GM12891 (cell line): ENCODE results near the gene ADD1.

Experiments used
- POLR2A ChIP-seq: IDR thresholded peaks from 2 replicates; pipeline ENCODE4 v1.6.1; 2011; ENCODE audit warnings: low read depth, low read length, control low read depth
- POLR2AphosphoS5 ChIP-seq: IDR thresholded peaks from 2 replicates; pipeline ENCODE4 v1.6.1; 2011; ENCODE audit warnings: low read depth, low read length, control low read depth
- POU2F2 ChIP-seq: IDR thresholded peaks from 2 replicates; pipeline ENCODE4 v1.6.1; 2011; ENCODE audit warnings: low read depth, mild to moderate bottlenecking, control low read depth, low read length, moderate library complexity
- SPI1 ChIP-seq: IDR thresholded peaks from 2 replicates; pipeline ENCODE4 v1.6.1; 2011; ENCODE audit warnings: low read depth, low read length, control low read depth

DNA sequence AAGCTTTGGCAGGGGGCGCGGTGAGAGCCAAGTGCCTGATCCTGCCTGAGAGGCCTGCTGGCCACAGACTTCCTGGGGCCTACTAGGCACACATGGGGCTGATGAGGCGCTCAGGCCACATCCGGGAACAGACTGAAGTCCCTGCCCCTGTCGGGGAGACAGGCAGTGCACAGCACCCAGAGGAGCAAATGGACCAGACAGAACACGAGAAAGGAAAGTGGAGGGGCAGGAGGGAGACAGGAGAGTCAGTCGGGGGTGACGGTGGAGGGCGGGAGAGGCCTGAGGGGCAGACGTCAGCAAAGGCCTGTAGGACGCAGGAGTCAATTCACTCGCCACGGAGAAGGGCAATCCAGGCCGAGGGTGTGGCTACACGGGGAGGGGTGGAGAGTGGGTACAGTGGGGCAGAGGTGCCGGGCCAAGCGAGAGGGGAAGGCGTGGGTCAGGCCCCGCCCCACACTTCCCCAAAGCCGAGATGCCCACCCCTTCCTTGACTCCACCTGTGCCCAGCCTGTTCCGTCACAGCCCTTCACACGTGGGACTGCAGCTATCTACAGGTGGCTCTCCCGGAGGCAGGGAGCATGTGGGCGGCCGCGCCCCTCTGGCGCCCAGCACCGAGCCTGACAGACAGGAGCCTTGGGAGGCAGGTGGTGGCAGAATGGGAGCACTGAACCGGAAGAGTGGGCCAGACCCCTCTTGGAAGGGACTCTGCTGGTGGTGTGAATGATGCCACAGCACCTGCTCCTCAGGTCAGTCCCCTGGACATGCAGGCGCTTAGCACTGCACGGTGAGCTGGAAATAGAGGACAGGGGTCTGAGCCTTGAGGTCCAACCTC is 99.1 kb downstream of the ADD1 start:
- TF ChIP-seq POLR2AphosphoS5 (0 out of 2 replicates have a peak, but pooled peaks have one; percentile 13), POLR2A (peak; percentile 15; the same call in 1 of the 2 replicates), POU2F2 (peak; percentile 46; the same call in 1 of the 2 replicates), SPI1 (no peak)
